HG03060 (cell line): ENCODE measurements around the gene HTR1D.

Experiments
- ATAC-seq: cut with Tn5 transposase; IDR thresholded peaks from one replicate; pipeline ENCODE4 v1.9.1; 2021; ENCODE audit warnings: low read depth, moderate number of reproducible peaks; ENCODE audit not compliant: unreplicated experiment

The HTR1D gene

GRCh38 chr1:23156940-23157339, 60.4 kb downstream of the HTR1D start:
- ATAC-seq, result no peak

- ATAC-seq, result no peak
Observed at GRCh38 chr1:23152966-23153684, 64.2 kb downstream of the HTR1D start.

- no peak for ATAC-seq
Observed at GRCh38 chr1:23150742-23151141, 66.6 kb downstream of the HTR1D start.

GRCh38 chr1:23150125-23150524, 67.2 kb downstream of the HTR1D start:
- no peak for ATAC-seq

GRCh38 chr1:23149114-23149513, 68.2 kb downstream of the HTR1D start:
- no peak for ATAC-seq

- ATAC-seq, result no peak
Observed at GRCh38 chr1:23148084-23148483, 69.2 kb downstream of the HTR1D start.
